ENCODE results near the gene NKX2-3. TPM values are rescaled to one million over a fixed set of nuclear protein-coding genes. Genes with fewer than 3 reads are reported as not detected.

Gene NKX2-3
- polyA plus RNA-seq, 2 of the 4 experiments (the other 2 are of a cell fraction): not detected

DNA sequence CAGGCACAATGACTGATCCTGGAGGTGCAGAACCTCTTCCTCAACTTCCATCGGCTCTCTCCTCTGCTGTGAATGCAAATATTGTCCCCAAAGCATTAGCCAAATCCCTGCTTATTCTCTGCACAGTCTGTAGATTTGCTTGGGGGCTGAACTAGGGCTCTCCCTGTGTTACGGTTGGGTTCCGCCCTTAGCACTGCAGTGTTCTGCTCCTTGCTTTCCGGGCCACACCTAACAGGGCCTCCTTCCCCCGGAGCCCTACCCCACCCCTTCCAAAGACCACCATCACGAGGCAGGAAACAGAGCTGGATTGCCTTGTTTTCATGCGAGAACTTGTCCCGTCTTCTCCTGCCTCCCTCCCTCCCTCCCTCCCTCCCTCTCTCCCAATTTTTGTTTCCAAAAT is 50.9 kb downstream of the NKX2-3 start (continued):
- no peak for TF ChIP-seq BCL3 (IDR thresholded peaks at IDR 0.05)
- TF ChIP-seq, protein P1, sequence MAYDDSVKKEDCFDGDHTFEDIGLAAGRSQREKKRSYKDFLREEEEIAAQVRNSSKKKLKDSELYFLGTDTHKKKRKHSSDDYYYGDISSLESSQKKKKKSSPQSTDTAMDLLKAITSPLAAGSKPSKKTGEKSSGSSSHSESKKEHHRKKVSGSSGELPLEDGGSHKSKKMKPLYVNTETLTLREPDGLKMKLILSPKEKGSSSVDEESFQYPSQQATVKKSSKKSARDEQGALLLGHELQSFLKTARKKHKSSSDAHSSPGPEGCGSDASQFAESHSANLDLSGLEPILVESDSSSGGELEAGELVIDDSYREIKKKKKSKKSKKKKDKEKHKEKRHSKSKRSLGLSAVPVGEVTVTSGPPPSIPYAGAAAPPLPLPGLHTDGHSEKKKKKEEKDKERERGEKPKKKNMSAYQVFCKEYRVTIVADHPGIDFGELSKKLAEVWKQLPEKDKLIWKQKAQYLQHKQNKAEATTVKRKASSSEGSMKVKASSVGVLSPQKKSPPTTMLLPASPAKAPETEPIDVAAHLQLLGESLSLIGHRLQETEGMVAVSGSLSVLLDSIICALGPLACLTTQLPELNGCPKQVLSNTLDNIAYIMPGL (CRISPR knock-in tag; IDR thresholded peaks at IDR 0.05; ENCODE audit: borderline replicate concordance): no peak
- no peak for TF ChIP-seq CTCF (IDR thresholded peaks at IDR 0.05)
- TF ChIP-seq PBX3 (IDR thresholded peaks at IDR 0.05): no peak
- no peak for TF ChIP-seq RARB (CRISPR knock-in tag; IDR thresholded peaks at IDR 0.05)
- no peak for TF ChIP-seq CEBPB (IDR thresholded peaks at IDR 0.05)

Other genes with a start within 250 kb of the NKX2-3 start
- 14.2 and 17.0 TPM in 2 replicates for gene CNNM1, start 203.6 kb upstream of the NKX2-3 start, polyA plus RNA-seq (2011; rRNA removed)
- 12.5 to 17.7 TPM (median 17.5 TPM) in 3 replicates for gene CNNM1, start 203.6 kb upstream of the NKX2-3 start, polyA plus RNA-seq (2017; fragmentation: RNase III; extraction: RNeasy Plus Mini Kit Qiagen cat#74134 plus additional on column Dnase treatment)
- 34.9 and 55.7 TPM in 2 replicates for gene GOT1, start 102.3 kb upstream of the NKX2-3 start, polyA plus RNA-seq (2011; rRNA removed)
- gene GOT1, start 102.3 kb upstream of the NKX2-3 start, polyA plus RNA-seq (2017; fragmentation: RNase III; extraction: RNeasy Plus Mini Kit Qiagen cat#74134 plus additional on column Dnase treatment): 27.6 to 31.3 TPM (median 31.1 TPM) in 3 replicates
- 24.1 and 30.7 TPM in 2 replicates for gene SLC25A28, start 87.5 kb downstream of the NKX2-3 start, polyA plus RNA-seq (2011; rRNA removed)
- gene SLC25A28, start 87.5 kb downstream of the NKX2-3 start, polyA plus RNA-seq (2017; fragmentation: RNase III; extraction: RNeasy Plus Mini Kit Qiagen cat#74134 plus additional on column Dnase treatment): 21.3 to 22.6 TPM (median 21.4 TPM) in 3 replicates
- gene ENTPD7, start 126.6 kb downstream of the NKX2-3 start, polyA plus RNA-seq (2011; rRNA removed): 10.4 and 10.7 TPM in 2 replicates
- gene ENTPD7, start 126.6 kb downstream of the NKX2-3 start, polyA plus RNA-seq (2017; fragmentation: RNase III; extraction: RNeasy Plus Mini Kit Qiagen cat#74134 plus additional on column Dnase treatment): 6.6 to 7.3 TPM (median 6.8 TPM) in 3 replicates
- 54.4 and 54.7 TPM in 2 replicates for gene COX15, start 199.2 kb downstream of the NKX2-3 start, polyA plus RNA-seq (2011; rRNA removed)
- 44.2 to 47.3 TPM (median 45.8 TPM) in 3 replicates for gene COX15, start 199.2 kb downstream of the NKX2-3 start, polyA plus RNA-seq (2017; fragmentation: RNase III; extraction: RNeasy Plus Mini Kit Qiagen cat#74134 plus additional on column Dnase treatment)
- gene CUTC, start 199.3 kb downstream of the NKX2-3 start, polyA plus RNA-seq (2011; rRNA removed): 48.3 and 66.5 TPM in 2 replicates
- gene CUTC, start 199.3 kb downstream of the NKX2-3 start, polyA plus RNA-seq (2017; fragmentation: RNase III; extraction: RNeasy Plus Mini Kit Qiagen cat#74134 plus additional on column Dnase treatment): 44.5 to 48.8 TPM (median 47.6 TPM) in 3 replicates
- 369 and 431 TPM in 2 replicates for gene ABCC2, start 249.7 kb downstream of the NKX2-3 start, polyA plus RNA-seq (2011; rRNA removed)
- gene ABCC2, start 249.7 kb downstream of the NKX2-3 start, polyA plus RNA-seq (2017; fragmentation: RNase III; extraction: RNeasy Plus Mini Kit Qiagen cat#74134 plus additional on column Dnase treatment): 164 to 192 TPM (median 173 TPM) in 3 replicates

All from A549 (cell line).